ENCODE data around the gene ITGA7. TPM values are rescaled to one million over a fixed set of nuclear protein-coding genes. Genes with fewer than 3 reads are reported as not detected.

Gene ITGA7
- total and polyA plus RNA-seq, 2 of the 8 experiments (the other 6 are each of a cell fraction or from before 2014, with no cell fraction given): 57.6 to 86.1 TPM

DNA sequence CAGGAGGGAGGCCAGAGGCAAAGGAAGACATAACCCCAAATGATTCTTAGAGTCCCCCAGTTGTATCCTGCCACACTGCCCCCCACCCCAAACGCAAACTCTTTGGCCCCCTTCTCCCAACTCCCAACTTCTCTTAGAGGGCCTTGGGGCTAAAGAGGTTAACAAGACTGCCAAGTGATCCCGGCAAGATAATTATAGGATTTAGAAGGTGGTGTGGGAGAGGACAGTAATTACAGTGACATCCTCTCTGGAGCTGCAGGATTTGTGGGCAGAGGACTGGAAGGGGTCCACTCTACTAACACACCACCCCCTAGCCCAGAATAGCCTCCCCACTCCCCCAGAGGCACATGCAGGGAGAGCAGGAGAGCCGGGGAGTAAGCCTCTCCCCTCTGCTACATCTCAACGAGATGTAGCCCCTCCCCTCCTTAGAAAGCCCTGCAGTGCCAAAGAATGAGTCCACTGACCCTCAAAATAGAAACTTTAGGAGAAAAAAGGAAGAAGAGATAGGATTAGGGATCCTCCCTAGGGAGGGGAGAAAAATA lies 29.9 kb upstream of the ITGA7 start:
- POLR2A ChIA-PET (ENCODE audit: partially characterized antibody): interaction anchor here (0.6 to 34.1 kb wide), 21 partner anchors 8 to 341 kb away, joined by 3 to 809 read pairs (median 4); partner anchors contain the start of genes BLOC1S1, CD63, DGKA and DNAJC14
- no peak for DNase-seq (ENCODE audit: low read depth in 1 of 2, low spot score in 2 of 2)

More for the DNA sequence above, 29.9 kb upstream of the ITGA7 start:
- Histone ChIP-seq H4K91ac (replicated peaks; ENCODE audit: insufficient read length, low read length) (no peak overlapping the region), H2BK5ac (ENCODE audit: low read depth, low read length) (peak overlapping the region; percentile 84), H3K23me2 (ENCODE audit: low read depth, low read length) (peaks cover 6% of the 10 kb centered on the region), H2AK5ac (ENCODE audit: low read depth, low read length) (no peak overlapping the region), H4K8ac (ENCODE audit: extremely low read depth, insufficient read depth, low read length) (no peak overlapping the region), H3K4ac (replicated peaks; ENCODE audit: insufficient read length, low read depth, low read length) (no peak overlapping the region), H3K56ac (replicated peaks; ENCODE audit: insufficient read length, low read depth, low read length) (peak overlapping the region; percentile 48), H3K4me1 (replicated peaks in 1 of 4; ENCODE audit: control insufficient read depth in 3 of 4, insufficient read depth in 4 of 4, low read length in 3 of 4) (peaks cover 2 to 23% (median 10%) of the 10 kb centered on the region in 4 experiments; a peak in 6 of 7 replicates), H3K79me1 (ENCODE audit: low read depth, low read length) (no peaks in the 10 kb centered on the region), H3K9me3 (ENCODE audit: insufficient read depth in 2 of 2, low read depth in 1 of 2, low read length in 1 of 2) (no peaks in the 10 kb centered on the region), H3K9ac (replicated peaks in 1 of 4; ENCODE audit: extremely low read depth in 1 of 4, low read depth in 3 of 4, low read length in 3 of 4) (peak overlapping the region in 3 of 4 experiments; percentile 29 to 38 (median 33); a peak in 5 of 7 replicates), H2BK120ac (replicated peaks; ENCODE audit: low read depth, low read length) (no peak overlapping the region), H3K4me2 (ENCODE audit: insufficient read depth in 1 of 2, low read depth in 2 of 2, low read length in 2 of 2) (peak overlapping the region; percentile 77 to 86), H2BK20ac (ENCODE audit: low read length) (no peak overlapping the region), H3K27me3 (replicated peaks in 1 of 4; ENCODE audit: control insufficient read depth in 3 of 4, extremely low read depth in 1 of 4, insufficient read depth in 3 of 4, low read length in 3 of 4) (no peaks in the 10 kb centered on the region), H3K79me2 (ENCODE audit: control insufficient read depth in 1 of 2, insufficient read depth in 2 of 2, low read length in 2 of 2) (no peaks in the 10 kb centered on the region), H3K4me3 (ENCODE audit: extremely low read depth in 1 of 4, insufficient read depth in 2 of 4, low read depth in 3 of 4, low read length in 4 of 4) (peak overlapping the region; percentile 45 to 65 (median 56); a peak in 7 of 8 replicates), H2BK12ac (ENCODE audit: low read depth, low read length) (no peak overlapping the region; the same call in 1 of the 2 replicates), H3K14ac (ENCODE audit: insufficient read length) (no peak overlapping the region), H2BK15ac (ENCODE audit: low read length) (0 out of 2 replicates have a peak overlapping the region, but pooled peaks have one; percentile 65), H3K27ac (ENCODE audit: low read depth, low read length) (peak overlapping the region; percentile 46; the same call in 1 of the 2 replicates), H2AFZ (ENCODE audit: low read length) (peak overlapping the region; percentile 88), H3K18ac (ENCODE audit: extremely low read depth, low read length) (peak overlapping the region; percentile 68), H4K20me1 (replicated peaks in 1 of 2; ENCODE audit: control insufficient read depth in 1 of 2, insufficient read depth in 2 of 2, low read length in 2 of 2) (no peaks in the 10 kb centered on the region), H3K36me3 (ENCODE audit: control insufficient read depth in 2 of 4, insufficient read depth in 4 of 4, low read length in 3 of 4) (no peaks in the 10 kb centered on the region), H3K23ac (ENCODE audit: insufficient read length) (no peak overlapping the region), H4K5ac (ENCODE audit: insufficient read length, low read depth, low read length) (peak overlapping the region; percentile 25)
- 33% methylated on average over 4 of the region's 4 CpGs; no CpG with 5 or more reads in 1 of the 2 experiments for WGBS, 2 experiments (ENCODE audit: extremely low coverage in 1 of 2, insufficient coverage in 1 of 2, insufficient read length in 1 of 2, insufficient replicate concordance in 2 of 2, low coverage in 1 of 2, low lambda C conversion rate in 2 of 2, missing lambda C conversion rate in 1 of 2)
- CTCF ChIA-PET (ENCODE audit: partially characterized antibody): interaction anchor here (0.6 to 11.1 kb wide), 57 partner anchors 8 to 1848 kb away, joined by 3 to 229 read pairs (median 6); partner anchors contain the start of genes BLOC1S1, CD63, DNAJC14 and ITGA7
- no peak for TF ChIP-seq SIN3A (conservative IDR thresholded peaks at IDR 0.05 in 1 of 2, IDR thresholded peaks at IDR 0.05 in 1 of 2; ENCODE audit: low read depth in 1 of 2, low read length in 2 of 2)
- FAIRE-seq: no peak
